ENCODE results near the gene FNDC1. TPM values are rescaled to one million over a fixed set of nuclear protein-coding genes. Genes with fewer than 3 reads are reported as not detected.

FNDC1 gene
- total and polyA plus RNA-seq, 10 of the 15 experiments (the other 5 are each of a cell fraction or from before 2014, with no cell fraction given) = not detected

DNA sequence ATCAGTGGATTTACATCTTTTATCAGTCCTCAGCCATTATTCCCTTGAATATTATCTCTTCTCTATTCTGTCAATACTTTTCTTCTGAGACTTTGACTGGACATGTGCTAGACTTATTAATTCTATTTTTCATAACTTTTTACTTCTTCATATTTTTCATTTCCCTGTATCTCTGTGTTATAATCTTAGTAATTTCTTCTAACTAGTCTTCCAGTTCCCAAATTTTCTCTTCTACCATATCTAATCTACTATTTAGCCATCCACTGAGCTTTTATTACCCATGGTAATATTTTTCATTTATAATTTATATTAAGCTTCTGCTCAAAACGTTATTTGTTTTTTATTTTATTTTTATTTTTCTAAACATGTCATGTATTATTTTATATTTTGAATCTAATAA, 13.1 kb upstream of the FNDC1 start:
- no peak for ATAC-seq
- DNase-seq (ENCODE audit: low read depth, low spot score) = no peak
- no peak for FAIRE-seq
- ChIA-PET RAD21 (ENCODE audit: unreplicated experiment) (no interaction called here), SMC1A (ENCODE audit: uncharacterized antibody, unreplicated experiment) (interaction anchor here (1.2 kb wide), 1 partner anchor 149 kb away, joined by 3 read pairs; no protein-coding TSS in a partner anchor), CTCF (interaction anchor here (0.6 to 1.1 kb wide), 5 partner anchors 9 to 499 kb away, joined by 3 to 4 read pairs (median 3); no protein-coding TSS in a partner anchor), POLR2A (no interaction called here)
- no peak overlapping the region for H3K9ac ChIP-seq (ENCODE audit: control insufficient read depth, insufficient read depth, low read length)
- H3K9me3 ChIP-seq (replicated peaks; ENCODE audit: control insufficient read depth, insufficient read depth, low read length) = no peaks in the 10 kb centered on the region; the same call in 1 of the 3 replicates
- WGBS (ENCODE audit: insufficient coverage, insufficient replicate concordance, low lambda C conversion rate, missing lambda C conversion rate) = 0% methylated on average over 1 of the region's 1 CpG
- H3K36me3 ChIP-seq (ENCODE audit: control insufficient read depth in 2 of 2, insufficient read depth in 2 of 2, low read length in 1 of 2) = no peaks in the 10 kb centered on the region
- no peaks in the 10 kb centered on the region for H3K4me1 ChIP-seq (ENCODE audit: control insufficient read depth, insufficient read depth, low read length)
- BruUV-seq (replicated peaks) = no TSS peak
- H2AFZ ChIP-seq (ENCODE audit: control insufficient read depth, low read depth, low read length) = no peak overlapping the region
- H3K4me3 ChIP-seq = no peak overlapping the region
- no peaks in the 10 kb centered on the region for H4K20me1 ChIP-seq (ENCODE audit: control insufficient read depth, insufficient read depth)
- H3K79me2 ChIP-seq (ENCODE audit: control insufficient read depth, insufficient read depth, low read length) = no peaks in the 10 kb centered on the region
- intact Hi-C loops (cut with micrococcal nuclease; ENCODE audit: unreplicated experiment) = no loop called here
- no peak overlapping the region for H3K4me2 ChIP-seq (ENCODE audit: control insufficient read depth, insufficient read depth)
- TF ChIP-seq ASH2L (IDR thresholded peaks at IDR 0.05; ENCODE audit: borderline replicate concordance, low read depth) = no peak
- no peak for TF ChIP-seq FOXM1 (IDR thresholded peaks at IDR 0.05; ENCODE audit: low read depth, low read length)
- TF ChIP-seq, protein P1, sequence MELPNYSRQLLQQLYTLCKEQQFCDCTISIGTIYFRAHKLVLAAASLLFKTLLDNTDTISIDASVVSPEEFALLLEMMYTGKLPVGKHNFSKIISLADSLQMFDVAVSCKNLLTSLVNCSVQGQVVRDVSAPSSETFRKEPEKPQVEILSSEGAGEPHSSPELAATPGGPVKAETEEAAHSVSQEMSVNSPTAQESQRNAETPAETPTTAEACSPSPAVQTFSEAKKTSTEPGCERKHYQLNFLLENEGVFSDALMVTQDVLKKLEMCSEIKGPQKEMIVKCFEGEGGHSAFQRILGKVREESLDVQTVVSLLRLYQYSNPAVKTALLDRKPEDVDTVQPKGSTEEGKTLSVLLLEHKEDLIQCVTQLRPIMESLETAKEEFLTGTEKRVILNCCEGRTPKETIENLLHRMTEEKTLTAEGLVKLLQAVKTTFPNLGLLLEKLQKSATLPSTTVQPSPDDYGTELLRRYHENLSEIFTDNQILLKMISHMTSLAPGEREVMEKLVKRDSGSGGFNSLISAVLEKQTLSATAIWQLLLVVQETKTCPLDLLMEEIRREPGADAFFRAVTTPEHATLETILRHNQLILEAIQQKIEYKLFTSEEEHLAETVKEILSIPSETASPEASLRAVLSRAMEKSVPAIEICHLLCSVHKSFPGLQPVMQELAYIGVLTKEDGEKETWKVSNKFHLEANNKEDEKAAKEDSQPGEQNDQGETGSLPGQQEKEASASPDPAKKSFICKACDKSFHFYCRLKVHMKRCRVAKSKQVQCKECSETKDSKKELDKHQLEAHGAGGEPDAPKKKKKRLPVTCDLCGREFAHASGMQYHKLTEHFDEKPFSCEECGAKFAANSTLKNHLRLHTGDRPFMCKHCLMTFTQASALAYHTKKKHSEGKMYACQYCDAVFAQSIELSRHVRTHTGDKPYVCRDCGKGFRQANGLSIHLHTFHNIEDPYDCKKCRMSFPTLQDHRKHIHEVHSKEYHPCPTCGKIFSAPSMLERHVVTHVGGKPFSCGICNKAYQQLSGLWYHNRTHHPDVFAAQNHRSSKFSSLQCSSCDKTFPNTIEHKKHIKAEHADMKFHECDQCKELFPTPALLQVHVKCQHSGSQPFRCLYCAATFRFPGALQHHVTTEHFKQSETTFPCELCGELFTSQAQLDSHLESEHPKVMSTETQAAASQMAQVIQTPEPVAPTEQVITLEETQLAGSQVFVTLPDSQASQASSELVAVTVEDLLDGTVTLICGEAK (IDR thresholded peaks at IDR 0.05; ENCODE audit: borderline replicate concordance) = no peak
- no peak for TF ChIP-seq LARP7 (IDR thresholded peaks at IDR 0.05)
- H3K27ac ChIP-seq (ENCODE audit: control insufficient read depth, insufficient read depth) = no peak overlapping the region
- H3K27me3 ChIP-seq (replicated peaks in 1 of 2; ENCODE audit: control insufficient read depth in 2 of 2, insufficient read depth in 2 of 2, low read length in 1 of 2) = no peaks in the 10 kb centered on the region; a peak in 2 of 4 replicates
- in situ Hi-C loops (cut with MboI) = no loop called here
